Loucy (cell line): ENCODE data around the gene SMG6.

Source experiments
- EZH2phosphoT487 ChIP-seq: fragments of 200-600 bp; IDR thresholded peaks from 2 replicates; pipeline ENCODE4 v1.6.1; 2018; ENCODE audit warnings: antibody characterized with exemption, mild to moderate bottlenecking, moderate library complexity, borderline replicate concordance
- TF ChIP-seq, protein P1 (sequence below): fragments of 200-600 bp; sonication (generic); conservative IDR thresholded peaks from 2 replicates; pipeline ENCODE4 v1.5.1; 2014; ENCODE audit warnings: mild to moderate bottlenecking, antibody characterized with exemption, low read length

- TF ChIP-seq, protein P1, sequence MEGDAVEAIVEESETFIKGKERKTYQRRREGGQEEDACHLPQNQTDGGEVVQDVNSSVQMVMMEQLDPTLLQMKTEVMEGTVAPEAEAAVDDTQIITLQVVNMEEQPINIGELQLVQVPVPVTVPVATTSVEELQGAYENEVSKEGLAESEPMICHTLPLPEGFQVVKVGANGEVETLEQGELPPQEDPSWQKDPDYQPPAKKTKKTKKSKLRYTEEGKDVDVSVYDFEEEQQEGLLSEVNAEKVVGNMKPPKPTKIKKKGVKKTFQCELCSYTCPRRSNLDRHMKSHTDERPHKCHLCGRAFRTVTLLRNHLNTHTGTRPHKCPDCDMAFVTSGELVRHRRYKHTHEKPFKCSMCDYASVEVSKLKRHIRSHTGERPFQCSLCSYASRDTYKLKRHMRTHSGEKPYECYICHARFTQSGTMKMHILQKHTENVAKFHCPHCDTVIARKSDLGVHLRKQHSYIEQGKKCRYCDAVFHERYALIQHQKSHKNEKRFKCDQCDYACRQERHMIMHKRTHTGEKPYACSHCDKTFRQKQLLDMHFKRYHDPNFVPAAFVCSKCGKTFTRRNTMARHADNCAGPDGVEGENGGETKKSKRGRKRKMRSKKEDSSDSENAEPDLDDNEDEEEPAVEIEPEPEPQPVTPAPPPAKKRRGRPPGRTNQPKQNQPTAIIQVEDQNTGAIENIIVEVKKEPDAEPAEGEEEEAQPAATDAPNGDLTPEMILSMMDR = no peak; the same call in 1 of the 2 replicates
- no peak for TF ChIP-seq EZH2phosphoT487
Observed at GRCh38 chr17:2028737-2029136, 274.8 kb downstream of the SMG6 start.
